NCI-H345 (cell line): Measurements from ENCODE around the gene NAGPA.

ENCODE experiments used
- DNase-seq: peaks from one replicate; lab custom pipeline; 2025; lab: John Stamatoyannopoulos, UW

NAGPA gene

DNA sequence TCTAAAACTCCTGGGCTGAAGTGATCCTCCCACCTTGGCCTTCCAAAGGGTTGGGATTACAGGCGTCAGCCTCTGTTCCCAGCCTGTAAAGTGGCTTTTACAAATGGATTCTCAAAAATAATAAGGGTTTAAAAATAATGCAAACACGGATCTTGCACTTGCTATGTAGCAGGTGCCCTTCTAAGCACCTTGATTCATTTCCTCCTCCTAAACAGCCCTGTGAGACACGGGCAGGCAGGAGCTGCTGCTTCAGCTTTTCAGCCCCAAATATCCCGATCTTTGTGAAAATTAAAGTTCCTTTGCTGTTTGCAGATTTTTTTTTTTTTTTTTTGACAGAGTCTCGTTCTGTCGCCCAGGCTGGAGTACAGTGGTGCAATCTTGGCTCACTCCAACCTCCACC lies 31.7 kb downstream of the NAGPA start:
- no peak for DNase-seq

- DNase-seq, result no peak
These were observed 32.2 kb downstream of the NAGPA start for GRCh38 chr16:5001571-5001970.

GRCh38 chr16:5000573-5001001 lies 33.1 kb downstream of the NAGPA start:
- DNase-seq, result no peak

DNA sequence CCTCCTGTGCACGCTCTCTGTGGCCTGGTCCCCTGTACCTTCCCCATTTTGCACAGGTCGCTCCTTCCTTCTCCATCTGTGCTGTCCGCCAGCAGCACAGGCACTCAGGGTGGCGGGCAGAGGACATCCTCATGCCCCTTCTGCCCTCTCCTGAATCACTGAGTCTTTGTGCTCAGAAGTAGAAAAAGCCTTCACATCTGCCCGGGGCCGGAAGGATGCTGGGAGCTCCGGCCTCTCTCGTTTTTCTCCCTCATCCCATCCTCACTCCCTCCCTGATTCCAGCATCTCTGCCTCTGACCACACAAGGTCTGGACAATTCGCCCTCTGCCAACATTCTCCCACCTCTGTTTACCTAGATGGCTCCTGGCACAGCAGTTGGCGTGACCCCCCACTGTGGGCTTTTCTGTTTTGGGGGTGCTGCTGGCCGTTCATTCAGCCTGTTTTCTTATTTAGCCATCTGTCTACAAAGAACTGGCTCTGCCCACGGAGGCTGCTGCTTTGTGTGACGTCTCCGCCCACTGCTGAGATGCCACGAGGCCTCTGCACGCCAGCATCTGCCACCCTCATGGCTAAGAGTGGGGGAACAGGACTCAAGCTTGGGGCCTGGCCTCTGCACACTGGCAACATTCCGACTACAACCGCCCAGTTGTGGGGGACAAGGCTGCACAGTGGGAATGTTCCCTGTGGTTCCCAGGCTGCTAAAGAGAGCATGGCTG lies 38.9 kb downstream of the NAGPA start:
- DNase-seq, result no peak

GRCh38 chr16:4991754-4992153 lies 42.0 kb downstream of the NAGPA start:
- no peak for DNase-seq

GRCh38 chr16:4990415-4990814 lies 43.3 kb downstream of the NAGPA start:
- no peak for DNase-seq

DNA sequence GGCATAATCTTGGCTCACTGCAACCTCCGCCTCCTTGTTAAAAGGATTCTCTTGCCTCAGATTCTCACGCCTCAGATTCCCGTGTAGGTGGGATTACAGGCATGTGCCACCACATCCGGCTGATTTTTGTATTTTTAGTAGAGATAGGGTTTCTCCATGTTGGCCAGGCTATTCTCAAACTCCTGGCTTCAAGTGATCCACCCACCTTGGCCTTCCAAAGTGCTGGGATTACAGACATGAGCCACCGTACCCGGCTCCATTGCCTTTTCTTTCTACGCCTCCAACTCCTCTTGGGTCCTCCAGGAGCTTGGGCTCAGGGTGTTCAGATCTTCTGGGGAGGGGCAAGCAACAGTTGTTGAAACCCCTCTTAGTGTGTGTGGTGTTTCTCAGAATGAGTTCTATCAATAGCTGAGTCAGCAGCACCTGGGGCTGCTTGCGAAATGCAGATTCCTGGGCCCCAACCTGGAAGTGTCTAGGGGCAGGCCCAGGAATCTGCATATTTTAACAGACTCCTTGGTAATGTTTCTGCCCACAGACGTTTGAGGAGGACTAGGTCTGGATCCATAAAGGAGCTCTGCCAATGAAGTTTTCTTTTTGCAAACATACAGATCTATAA lies 44.2 kb downstream of the NAGPA start:
- DNase-seq, result no peak

- DNase-seq, result no peak
These were observed 45.1 kb downstream of the NAGPA start for GRCh38 chr16:4988647-4989046.

DNA sequence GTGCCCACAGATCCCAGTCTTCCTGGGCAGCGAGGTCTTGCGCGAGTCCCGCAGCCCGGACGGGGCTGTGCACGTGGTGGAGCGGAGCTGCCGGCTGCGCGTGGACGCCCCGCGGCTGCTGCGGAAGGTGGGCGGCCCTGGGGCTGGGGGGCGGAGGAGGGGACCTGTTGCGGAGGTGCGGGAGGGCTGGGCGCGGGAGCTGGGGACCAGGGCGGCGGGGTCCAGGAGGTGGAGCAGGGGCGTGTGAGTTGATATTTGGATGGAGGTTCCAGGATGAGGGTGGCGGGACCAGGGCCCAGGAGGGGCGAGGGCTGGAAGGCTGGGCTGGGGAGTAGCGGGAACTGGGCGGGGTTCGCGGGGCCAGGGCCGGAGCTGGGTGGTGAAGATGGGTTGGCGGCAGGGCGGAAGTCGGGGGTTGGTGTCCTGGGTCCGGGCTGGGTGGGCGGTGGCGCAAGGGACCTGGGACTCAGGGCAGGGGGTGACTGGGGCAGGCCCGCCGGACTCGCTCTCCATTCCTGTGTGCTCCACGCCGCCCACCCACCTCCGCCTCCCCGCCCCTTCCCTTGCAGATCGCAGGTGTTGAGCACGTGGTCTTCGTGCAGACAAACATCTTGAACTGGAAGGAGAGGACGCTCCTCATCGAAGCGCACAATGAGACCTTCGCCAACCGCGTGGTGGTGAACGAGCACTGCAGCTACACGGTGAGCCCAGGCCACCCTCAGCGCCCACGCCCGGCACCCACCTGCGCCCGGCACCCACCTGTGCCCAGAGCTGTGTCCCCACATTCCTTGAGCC lies 46.0 kb downstream of the NAGPA start:
- DNase-seq, result no peak

- DNase-seq, result no peak
These were observed 46.5 kb downstream of the NAGPA start for GRCh38 chr16:4987250-4987579.

DNA sequence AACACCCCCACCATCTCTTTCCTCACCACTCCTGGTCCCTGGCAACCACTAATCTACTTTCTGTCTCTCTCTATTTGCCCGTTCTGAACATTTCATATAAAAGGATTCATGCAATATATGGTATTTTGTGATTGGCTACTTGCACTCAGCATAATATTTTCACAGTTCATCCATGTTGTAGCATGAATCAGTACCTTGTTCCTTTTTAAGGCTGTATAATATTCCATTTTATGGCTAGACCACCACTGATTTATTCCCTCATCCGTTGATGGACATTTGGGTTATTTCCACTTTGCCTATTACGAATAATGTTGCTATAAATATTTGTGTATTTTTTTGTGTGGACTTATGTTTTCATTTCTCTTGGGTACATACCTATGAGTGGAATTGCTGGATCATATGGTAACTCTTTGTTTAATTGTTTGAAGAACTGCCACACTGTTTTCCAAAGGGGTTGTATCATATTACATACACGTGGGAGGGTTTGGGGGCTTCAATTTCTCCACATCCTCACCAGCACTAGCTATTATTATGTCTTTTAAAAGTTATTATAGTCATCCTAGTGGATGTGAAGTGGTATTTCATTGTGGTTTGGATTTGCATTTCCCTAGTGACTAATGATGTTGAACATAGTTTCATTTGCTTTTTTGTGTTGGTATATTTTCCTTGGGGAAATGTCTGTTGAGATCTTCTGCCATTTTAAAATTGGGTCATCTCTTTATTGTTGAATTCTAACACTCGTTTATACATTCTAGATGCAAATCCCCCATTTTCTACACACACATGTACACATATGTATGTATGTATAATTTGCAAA lies 49.4 kb downstream of the NAGPA start:
- no peak for DNase-seq

DNA sequence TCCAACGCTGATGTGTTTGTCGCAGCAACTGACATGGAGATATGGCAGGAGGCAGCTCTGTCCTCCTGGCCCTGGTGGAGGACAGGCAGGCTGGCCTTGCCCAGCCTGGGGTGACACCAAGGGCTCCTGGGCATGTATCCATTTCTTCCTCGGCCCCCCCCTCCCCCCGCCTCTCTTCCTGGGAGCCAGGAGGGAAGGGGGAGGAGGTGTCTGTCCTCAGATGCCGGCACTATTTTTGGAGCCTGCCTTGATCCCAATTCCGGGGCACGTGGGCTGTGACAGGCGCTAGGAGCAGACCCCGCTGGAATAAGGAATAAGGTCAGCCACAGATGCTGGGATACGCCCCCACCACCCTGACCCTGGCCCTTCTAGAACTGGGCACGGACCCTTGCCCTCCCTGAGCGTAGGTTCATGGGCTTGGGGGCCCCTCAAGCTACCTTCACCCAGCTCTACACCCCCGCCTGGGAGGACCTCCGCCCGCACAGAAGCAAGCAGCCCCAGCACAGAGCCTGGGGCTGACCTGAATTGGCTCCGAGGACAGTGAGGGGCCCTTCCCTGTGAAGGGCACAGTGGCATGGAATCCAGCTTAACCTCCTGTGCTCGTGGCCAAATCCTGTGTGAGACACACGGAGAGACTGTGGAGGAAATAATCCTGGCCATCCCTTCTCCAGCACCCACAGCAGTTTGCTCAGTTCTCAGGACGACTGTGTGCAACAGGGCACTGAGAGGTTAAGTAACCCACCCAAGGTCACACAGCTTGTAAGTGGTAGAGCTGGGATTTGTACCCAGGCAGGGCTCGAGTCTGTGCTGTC lies 51.5 kb downstream of the NAGPA start:
- no peak for DNase-seq

GRCh38 chr16:4981473-4981872 lies 52.3 kb downstream of the NAGPA start:
- no peak for DNase-seq

DNA sequence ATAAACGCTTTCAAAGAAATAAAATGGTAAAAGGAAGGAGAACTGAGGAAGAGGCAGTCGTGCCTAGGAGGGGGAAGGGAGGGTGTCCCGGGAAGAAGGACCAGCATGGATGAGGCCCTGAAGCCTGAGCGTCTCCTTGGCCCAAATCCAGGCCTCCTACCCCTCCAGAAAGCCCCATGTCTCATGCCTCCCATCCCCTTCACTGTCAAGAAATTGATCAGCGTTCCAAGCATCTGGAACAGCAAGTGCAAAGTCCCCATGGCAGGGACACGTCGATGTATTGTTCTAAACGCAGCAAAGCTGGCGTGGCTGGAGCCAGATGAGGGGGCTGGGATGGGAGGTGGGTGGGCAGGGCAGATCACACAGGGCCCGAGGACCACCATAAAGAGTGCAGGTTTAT lies 53.0 kb downstream of the NAGPA start:
- no peak for DNase-seq

GRCh38 chr16:4979736-4980660 lies 53.7 kb downstream of the NAGPA start:
- no peak for DNase-seq

- DNase-seq, result no peak
These were observed 54.6 kb downstream of the NAGPA start for GRCh38 chr16:4979164-4979563.

DNA sequence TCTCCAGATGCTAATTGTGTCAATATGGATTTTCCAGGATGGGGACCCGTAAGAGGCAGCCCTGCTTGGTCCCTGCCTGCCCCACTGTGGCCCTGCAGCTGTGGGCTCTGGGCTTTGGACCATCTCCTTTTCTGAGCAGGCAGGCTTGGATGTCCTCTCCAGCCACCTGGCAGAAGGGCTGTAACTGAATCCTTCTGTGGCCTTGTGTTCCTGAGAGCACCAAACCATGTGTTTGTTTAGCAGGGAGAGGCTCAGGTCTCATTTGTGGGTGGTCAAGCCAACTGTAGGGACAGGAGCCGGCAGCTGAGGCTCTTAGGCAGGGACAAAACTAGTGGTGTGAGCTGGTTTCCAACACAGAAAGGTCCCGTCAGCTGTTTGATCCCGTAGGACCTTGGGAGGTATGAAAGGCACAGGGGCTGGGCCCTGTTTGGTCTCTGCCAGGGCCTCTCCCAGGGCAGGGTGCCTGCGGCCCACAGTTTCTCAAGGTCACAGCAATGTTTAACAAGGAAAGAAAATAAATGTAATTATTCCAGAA lies 57.1 kb downstream of the NAGPA start:
- no peak for DNase-seq

DNA sequence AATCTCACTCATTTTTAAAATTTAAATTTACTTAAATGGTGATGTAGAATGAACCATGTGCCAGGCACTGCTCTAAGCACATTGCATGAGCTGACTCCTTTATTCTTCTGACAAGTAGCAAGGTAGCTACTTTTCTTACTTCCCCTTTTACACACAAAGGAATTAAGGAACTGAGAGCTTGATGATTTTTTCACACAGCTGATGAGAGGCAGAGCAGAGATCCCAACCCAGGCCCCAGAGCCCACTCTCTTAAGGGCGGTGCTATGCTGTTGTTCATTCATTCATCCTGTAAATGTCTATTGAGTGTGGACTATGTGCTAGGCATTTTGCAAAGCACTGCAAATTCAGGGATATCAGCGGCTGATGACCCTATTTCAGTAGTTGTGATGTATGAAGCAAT lies 57.7 kb downstream of the NAGPA start:
- DNase-seq, result no peak
